Renal cortical epithelial cell (primary cell): ENCODE measurements around the gene RBM20. TPM values are rescaled to one million over a fixed set of nuclear protein-coding genes. Genes with fewer than 3 reads are reported as not detected.
"Not testable (repeated sequence)": the region's sequence is repeated elsewhere in the genome, so short reads cannot be mapped to it uniquely, and the experiment has no call there.

Experiments
- DNase-seq: peaks from one replicate; pipeline ENCODE4 v3.0.0-alpha.2; 2011; ENCODE audit warnings: low read depth
- total RNA-seq: library from RNA; depleted of rRNA; stranded (reverse); fragments of >200 nt; gene quantifications from 2 replicates; pipeline ENCODE4 v1.2.3, GENCODE V29; 2014

The RBM20 gene
- total RNA-seq, 1 donor from 2014 or later = 0.10 TPM

DNA sequence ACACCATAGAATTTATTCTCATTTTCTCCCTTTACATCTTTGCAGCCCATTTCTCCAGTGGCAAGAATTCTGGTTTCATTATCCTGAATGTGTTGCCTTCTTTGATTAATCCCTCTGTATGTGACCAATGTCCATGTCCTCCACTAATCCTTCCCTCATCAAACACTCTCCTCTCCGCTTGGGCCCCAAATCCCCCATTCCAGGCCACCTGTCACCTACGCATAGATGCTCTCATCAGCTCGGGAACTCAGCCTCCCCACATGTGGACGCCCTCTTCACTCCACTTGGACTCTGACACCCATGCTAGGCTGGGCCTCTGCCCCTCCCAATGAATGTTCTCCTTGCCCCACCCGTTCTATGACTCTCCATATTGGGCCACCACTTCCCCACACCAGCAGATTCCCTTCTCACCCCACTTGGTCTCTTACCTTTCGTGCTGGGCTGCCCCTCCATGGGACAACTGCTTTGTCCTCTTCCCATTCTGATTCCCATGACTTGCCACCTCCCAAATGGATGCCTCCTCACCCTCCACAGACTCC is 18.7 kb upstream of the RBM20 start:
- no peak for DNase-seq

- no peak for DNase-seq
These were observed 17.9 kb upstream of the RBM20 start for GRCh38 chr10:110625951-110626855.

DNA sequence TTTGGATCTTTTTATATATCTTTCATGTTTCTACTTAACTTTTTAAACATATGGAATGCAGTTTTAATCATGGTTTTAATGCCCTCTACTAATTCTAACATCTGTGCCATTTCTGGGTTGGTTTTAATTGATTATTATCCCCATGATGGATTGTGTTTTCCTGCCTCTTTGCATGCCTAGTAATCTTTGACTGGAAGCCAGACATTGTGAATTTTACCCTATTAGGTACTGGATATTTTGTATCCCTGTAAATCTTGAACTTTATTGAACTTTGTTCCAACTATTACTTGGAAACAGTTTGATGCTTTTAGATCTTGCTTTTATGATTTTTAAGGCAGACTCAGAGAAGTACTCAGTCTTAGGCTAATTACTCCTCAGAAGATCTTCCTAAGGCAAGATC is 16.0 kb upstream of the RBM20 start:
- no peak for DNase-seq

- peak; percentile 90 for DNase-seq
These were observed 14.4 kb upstream of the RBM20 start for GRCh38 chr10:110629680-110630191.

GRCh38 chr10:110631934-110632333 is 12.2 kb upstream of the RBM20 start:
- no peak for DNase-seq

DNA sequence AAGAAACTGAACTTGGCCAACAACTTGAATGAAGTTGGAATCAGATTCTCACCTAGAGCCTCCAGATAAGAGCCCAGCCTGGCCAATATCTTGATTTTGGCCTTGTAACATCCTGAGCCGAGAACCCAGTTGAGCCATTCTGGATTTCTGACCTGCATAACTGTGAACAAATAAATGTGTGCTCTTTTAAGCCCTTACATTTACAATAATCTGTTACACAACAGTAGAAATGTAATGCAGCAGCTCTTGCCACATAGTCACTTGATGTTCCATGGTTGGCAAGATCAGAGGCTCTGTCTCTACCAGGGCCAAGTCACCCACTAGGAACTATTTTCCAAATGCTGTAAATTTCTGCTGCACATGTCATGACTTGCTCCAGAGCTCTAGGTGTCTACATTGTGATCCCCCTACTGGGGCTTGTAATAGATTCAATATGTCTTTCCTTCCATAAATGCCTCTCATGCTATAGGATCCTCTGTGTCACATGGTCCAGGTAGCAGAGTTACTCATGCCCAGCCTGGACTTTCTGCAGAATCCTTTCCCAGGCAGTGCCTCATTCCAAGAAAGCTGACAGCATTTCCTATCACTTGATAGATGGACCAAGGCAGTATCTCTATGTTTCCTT is 11.4 kb upstream of the RBM20 start:
- no peak for DNase-seq

DNA sequence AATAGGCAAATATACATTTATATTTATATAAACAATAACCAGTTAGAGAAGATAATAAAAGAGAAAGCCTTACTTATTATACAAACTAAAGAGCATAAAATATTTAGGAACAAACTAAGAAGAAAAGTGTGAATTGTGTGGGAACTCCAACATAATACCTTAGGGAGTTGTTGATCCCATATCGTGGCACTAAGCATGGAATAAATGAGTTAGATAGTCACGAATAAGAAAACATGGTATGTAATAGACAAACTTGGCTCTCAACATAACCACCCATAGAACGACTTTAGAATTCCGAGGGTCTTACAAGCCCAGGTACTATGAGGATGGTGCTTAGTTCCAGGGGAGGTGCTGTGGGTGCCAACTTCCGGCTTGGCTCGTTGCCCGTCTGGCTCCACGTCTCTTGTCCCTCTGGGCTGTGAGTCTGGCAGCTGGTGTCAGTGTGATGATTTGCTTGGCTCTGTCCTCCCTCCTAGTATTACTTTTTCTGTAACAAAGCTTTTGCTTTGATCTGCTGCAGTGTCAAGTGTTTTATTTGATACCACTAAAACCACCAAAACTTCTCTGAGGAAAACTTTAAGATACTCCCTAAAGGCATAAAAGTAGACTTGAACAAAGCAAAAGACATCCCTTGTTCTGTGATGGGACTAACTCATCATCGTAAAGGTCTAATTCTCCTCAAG is 9.5 kb upstream of the RBM20 start:
- DNase-seq = peak; percentile 18

DNA sequence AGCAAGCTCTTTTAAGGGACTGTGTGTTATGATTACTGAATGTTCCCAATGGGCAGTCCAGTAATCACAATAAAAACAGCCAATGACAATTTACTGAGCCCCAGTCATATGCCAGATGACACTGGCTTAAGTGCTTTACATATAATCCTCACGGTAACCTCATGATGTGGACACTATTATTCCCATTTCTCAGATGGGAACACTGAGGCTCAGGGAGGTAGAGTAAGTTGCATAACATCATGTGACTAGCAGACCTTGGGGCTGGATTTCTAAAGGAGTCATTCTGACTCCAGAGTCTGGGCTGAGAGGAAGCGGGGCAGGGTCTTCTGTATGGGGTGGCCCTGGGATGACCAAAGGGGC is 7.6 kb upstream of the RBM20 start:
- DNase-seq = no peak

- DNase-seq = no peak
These were observed 7.1 kb upstream of the RBM20 start for GRCh38 chr10:110636932-110637557.

GRCh38 chr10:110637558-110638053 is 6.5 kb upstream of the RBM20 start:
- DNase-seq = no peak

DNA sequence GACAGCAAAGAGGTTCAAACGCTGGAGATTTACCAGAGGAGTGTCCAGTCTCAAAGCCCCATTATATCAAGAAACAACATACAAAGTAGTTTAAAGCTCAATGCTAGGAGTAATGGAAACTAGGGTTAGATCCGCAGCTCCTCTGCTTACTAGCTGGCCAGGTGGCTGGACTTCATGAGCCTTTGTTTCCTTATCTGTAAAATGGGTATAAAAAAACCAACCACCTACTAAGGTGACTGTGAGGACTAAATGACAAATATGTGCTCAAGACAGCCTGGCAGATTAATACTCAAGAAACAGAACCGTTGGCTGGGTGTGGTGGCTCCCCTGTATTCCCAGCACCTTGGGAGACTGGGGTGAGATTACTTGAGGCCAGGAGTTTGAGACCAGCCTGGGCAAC is 5.8 kb upstream of the RBM20 start:
- no peak for DNase-seq

DNA sequence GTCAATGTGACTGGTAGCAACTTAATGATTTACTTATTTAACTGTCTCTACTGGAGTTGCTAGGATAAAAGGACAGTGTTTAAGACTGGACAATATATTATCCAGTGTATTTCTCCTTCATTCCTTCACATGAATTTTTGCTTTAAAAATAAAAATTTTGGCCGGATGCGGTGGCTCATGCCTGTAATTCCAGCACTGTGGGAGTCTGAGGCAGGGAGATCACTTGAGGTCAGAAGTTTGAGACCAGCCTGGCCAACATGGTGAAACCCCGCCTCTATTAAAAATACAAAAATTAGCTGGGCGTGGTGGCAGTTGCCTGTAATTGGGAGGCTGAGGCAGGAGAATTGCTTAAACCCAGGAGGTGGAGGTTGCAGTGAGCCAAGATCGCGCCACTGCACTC is 5.1 kb upstream of the RBM20 start:
- not testable (repeated sequence) for DNase-seq

DNA sequence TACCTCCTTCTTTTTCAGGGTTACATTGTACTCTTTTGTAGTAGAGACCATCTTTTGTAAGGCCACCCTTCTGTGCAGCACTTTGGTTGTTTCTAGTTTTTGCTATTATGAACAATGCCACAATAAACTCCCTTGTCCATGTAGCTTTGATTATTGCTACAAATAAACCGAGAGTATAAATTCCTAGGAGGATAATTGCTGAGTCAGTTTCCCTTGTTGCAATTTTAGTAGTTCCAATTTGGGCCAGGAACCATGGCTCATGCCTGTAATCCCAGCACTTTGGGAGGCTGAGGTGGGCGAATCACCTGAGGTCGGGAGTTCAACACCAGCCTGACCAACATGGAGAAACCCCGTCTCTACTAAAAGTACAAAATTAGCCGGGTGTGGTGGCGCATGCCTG is 4.3 kb upstream of the RBM20 start:
- not testable (repeated sequence) for DNase-seq

DNA sequence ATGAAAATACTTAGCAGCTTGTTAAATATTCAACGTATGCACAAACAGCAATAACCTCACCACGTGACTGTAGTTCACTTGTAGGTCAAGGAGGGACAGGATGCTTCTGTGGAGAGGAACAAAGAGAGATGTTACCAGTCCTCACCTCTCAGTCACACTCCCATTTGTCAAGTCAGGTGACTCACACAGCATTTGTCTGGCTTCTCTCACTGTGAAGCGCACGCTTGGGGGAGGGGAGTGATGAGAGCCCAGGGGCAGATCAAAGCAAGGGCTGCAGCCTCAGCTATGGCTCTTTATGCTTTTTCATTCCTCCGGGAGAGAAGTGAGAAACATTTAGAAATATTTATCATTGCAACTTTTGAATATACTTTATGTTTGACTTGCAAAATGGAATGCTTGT is 2.9 kb upstream of the RBM20 start:
- peak; percentile 52 for DNase-seq

GRCh38 chr10:110642204-110643034 is 1.7 kb upstream of the RBM20 start:
- no peak for DNase-seq

DNA sequence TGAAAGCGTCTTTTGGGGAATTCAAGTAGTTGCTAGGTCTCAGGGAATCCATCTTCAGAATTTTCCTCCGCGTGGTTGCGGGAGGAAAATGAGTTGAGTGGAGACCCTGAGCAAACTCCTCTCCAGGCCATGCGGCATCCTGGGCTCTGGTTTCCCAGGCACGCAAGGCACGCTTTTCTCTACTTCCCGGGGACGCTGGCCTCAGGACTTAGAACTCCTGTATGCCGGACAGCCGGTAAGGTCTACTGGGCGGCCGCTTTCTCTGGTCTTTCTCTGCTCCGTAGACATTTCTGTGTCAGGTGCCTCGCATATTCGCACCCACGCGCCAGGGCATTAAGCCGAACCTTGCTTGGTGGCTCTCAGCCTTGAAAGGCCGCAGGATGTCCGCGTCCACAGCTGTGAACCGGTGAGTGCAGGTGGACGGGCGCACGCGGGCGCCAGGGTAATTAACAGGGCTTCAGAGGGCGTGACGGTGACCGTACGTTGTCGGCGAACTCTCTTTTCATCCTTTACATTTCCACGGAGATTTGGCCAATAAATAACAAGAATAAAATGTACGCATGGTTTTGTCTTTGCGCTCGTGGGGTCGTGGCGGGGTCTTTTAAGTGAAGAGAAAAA is 992 bp upstream of the RBM20 start:
- DNase-seq = no peak

DNA sequence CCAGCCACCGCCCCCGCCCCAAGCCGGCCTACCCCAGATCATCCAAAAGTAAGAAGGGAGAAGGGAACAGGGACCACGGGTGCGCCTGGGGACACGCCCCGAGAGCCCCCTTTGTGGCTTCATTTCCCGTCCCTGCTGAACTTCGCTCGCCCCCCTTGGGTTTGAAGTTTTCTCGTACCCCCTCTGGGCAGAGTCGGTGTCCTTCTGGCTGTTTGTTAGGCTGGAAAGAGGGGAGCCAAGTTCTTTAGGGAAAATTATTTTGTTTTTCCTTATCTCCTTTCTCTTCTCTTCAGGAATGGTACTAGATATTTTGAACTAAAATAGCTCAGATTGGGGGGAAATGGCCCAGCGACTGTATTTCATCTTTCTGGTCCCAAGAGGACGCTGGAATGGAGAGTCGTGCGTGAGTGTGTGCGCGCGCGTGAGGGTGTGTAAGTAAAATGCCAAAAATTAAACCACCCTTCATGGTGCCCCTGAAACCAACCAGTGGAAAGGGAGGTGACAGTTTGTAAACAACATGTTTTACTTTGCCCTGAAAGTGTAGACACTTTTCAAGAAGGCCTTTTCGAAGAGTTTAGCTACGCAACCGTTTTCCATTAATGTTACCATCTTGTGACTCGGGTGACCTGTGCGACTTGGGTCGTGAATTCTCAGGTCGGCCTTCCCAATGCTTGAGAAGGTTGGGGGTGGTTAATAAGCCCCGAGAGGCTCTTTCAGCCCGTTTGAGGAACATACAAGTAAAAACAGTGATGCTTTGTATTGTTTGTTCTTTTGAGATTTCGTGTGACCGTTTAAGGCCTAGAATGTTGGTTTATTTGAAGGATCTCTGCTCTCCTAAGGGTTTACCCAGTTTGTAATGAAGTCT is 694 bp downstream of the RBM20 start:
- no peak for DNase-seq

DNA sequence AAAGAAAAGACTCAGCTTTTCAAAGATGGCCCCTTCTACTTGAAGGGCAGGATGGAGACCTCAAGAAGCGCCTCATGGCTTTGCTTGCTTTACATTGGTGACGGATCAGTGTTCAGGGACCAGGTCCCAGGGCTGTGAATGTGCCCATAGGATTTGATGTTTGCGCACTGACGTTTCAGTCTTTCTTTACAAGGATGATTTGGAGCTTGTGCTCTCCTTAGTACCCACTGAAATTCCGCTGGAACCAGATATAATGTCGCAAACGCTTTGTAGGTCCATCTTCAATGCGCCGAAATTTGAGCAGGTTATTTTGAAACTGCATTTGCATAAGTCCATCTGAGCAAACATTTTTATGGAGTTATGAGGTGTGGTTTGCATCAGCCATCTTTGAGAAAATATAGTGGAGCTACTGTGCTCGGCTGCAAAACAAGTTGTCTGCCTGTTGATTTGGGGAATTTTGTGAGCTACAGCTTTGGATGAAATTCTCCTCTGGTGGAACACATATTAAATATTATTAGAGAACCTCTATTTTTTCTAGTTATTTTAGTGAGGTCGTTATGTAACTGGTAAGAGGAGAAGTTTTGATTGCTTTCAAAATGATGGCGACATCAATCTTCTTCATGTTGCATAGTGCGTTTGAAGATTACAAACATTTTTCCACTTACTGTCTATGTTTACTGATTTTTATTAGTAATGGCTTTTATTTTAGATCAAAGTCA is 2.4 kb downstream of the RBM20 start:
- no peak for DNase-seq

DNA sequence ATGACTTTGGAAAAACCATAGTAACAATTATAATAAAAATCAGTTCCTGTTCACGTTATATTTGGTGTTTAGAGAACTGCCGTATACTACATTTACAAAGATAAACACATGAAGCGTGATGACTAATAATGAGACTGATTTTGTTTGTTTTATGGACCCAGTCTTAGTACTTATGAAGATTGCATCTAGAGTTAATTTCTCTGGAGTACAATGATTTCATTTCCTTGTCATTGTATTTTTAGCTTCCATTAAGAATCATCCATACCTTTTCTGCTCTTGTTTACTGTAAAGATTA is 2.9 kb downstream of the RBM20 start:
- DNase-seq = no peak
